Cortex of kidney (tissue), 1 donor: ENCODE measurements around the gene RPUSD1.

Source experiments
- DNase-seq: peaks from one replicate; lab custom pipeline; 2025; lab: John Stamatoyannopoulos, UW

RPUSD1 gene

GRCh38 chr16:818592-818991 lies 30.4 kb upstream of the RPUSD1 start:
- no peak for DNase-seq

- DNase-seq: no peak
Observed at GRCh38 chr16:818132-818531, 30.0 kb upstream of the RPUSD1 start.

DNA sequence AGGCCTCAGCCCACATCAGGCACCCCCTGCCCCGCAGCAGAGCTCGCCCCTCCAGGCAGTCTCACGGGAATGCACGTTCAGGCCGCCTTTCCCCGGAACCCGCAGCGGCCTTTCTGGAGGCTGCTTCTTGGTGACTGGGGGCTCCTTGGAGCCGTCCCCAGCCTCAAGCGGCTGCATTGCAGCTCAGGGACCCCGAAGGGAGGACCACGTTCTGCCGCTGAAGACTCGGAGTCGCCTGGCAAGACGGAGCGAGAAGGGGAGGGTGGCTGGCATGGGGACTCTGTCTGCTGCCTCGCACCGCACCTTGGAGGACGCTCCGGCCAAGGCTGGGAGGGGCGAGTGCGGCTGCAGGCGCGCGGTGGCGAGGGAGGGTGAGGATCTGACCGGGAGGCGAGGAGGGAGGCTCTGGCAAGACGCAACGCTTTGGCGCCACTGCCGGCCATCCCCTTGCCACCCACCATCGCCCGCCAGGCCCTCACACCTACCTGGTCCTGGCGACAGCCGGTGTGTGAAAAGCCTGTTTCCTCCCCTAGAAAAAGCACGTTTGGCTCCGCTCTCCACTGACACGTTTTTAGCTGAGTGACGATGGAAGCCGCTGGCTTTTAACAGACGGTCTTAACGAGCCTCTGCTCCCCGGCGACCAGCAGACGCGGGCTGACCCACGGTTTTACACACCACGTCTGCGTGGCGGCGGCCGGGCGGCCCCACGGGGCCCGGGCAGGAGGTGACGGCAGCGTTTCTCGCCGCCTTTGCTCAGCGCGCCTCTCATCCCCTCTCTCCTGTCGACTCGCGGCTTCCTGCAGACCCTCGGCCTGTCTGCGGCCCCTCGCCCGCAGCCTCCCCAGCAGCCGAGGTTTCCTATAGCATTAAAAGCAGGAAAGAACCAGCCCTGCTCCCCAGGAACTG lies 29.1 kb upstream of the RPUSD1 start:
- DNase-seq: no peak

GRCh38 chr16:815861-816260 lies 27.7 kb upstream of the RPUSD1 start:
- DNase-seq: no peak

DNA sequence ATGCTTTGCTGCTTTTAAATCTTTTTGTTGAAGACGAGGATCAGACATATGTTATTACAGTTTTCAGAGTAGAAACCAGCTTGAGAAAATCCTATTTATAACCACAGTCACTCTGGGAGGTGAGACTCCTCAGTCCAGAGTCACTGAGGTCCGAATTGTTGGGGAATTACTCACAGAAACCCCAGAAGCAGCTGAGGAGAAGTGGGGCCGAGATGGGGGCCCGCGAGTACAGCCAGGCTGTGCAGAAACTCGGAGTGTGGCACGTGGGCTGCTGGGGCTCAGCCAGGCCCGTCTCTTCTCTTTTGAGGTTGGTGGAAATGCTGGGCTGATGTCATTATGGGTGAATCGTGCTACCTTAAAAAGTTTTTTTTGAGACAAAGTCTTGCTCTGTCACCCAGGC lies 26.8 kb upstream of the RPUSD1 start:
- DNase-seq: no peak

DNA sequence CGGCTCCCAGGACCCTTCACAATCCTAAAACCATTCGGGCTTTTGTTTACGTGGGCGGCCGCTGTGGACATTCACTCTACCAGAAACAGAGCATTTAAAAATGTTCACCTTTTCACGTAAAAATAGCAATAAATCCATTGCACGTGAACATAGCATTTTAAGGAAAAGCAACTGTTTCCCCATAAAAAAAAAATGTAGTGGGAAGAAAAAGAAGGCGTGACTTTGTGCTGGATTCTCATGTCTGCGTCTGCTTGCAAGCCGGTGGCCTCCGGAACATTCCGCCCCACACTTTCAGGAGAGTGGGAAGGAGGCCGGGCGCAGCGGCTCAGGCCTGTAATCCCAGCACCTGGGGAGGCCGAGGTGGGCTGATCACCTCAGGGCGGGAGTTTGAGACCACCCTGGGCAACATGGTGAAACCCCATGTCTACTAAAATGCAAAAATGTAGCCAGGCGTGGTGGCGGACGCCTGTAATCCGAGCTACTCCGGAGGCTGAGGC lies 25.8 kb upstream of the RPUSD1 start:
- no peak for DNase-seq

- no peak for DNase-seq
Observed at GRCh38 chr16:813204-813915, 25.2 kb upstream of the RPUSD1 start.

GRCh38 chr16:808085-808386 lies 19.9 kb upstream of the RPUSD1 start:
- DNase-seq: no peak

DNA sequence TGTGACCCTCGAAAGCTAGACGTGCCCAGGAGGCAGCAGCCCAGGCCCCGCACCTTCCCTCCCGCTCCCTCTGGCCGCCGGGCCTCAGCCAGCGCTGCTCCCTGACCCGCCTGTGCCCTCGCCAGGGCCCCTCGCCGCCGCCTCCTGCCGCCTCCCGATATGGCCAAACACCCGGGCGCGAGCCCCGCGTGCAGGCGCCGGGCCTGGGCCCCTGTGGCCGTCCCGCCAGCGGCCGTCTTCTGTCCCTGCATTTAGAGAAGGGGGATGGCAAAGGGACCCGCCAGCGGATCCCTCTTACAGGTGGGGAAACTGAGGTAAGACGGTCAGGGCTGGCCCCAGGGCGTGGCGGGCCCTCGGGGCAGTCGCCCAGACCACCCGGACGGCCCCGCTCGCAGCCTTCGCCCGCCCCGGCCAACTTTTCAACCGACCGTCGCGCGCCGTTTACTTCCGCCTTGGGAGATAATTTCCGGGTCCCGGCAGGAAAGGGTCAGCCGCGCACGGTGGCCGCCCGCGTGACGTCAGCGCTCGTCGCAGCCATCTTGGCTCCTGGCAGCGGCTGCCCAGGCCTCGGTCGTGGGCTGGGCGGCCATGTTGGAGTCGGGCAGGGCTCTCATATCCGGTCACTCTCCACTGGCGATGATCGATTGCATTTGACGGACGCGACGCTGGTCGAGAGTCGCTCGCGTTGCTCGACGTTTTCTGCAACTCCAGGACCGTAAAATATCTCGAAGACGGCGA lies 19.3 kb upstream of the RPUSD1 start:
- DNase-seq: no peak

DNA sequence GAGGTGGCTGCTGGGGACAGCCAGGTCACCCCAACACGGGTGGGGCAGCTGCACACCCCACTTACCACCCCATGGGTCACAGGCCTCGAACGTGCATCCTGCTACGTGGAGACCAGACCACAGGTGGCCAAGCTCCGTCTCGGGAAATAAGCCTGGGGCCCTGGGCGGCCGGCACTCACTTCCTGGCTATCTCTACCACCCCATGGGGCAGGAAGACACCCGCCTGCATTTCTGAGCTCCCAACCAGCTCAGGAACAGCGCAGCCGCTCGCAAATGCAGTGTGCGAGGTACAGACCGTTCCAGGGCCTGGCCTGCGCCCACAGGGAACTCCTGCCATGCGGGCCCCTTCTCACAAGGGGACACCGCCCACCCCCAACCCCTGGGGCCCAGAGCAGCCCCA lies 17.3 kb upstream of the RPUSD1 start:
- no peak for DNase-seq

DNA sequence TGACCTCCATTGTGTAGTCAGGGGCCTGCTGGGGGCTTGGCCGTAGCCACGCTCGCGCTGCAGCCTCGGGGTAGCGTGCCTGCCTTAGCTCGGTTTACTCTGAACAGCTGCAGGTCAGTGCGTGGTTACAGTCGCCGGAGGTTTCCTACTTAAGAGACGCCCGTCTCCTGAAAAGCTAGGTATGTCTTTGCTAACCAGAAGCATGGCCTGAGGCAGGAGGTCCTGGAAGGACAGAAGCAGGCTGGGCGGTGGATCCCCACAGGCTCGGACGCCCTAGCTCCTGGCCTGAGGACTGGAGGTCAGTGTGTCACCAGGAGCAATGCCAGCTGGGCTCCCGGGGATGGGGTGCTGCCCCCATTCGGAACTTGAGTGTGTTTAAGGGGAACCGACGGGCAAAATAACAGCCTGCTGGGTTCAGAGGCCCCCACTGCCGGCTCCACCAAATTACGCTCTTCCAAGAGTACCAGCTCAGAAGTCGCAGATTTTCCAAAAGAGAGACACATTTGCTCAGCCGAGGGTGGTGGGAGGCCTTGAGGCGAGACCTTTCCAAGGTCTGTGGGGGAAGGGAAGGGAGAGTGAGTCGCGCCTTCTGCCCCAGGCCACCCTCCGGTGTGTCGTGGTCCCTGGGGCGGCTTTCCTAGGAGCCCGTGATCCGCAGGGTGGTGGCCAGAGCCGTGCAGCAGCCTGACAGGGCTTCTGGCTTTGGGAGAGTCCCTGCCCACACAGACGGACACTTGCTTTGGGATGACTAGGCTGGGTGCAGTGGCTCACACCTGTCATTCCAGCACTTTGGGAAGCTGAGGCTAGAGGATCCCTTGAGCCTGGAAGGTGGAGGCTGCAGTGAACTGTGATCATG lies 16.2 kb upstream of the RPUSD1 start:
- DNase-seq: no peak

DNA sequence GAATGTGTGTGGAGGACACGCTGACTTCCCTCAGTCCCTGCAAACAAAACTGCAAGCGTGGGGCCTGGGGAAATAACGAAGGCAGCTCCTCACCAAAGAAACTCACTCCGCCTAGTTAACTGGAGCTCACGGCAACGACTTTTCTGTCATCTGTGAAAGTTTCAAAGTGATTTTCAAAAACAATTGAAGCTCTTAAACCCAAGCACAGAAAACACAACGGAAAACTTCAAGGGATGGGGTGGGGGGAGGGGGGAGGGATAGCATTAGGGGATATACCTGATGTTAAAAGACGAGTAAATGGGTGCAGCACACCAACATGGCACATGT lies 15.5 kb upstream of the RPUSD1 start:
- no peak for DNase-seq

DNA sequence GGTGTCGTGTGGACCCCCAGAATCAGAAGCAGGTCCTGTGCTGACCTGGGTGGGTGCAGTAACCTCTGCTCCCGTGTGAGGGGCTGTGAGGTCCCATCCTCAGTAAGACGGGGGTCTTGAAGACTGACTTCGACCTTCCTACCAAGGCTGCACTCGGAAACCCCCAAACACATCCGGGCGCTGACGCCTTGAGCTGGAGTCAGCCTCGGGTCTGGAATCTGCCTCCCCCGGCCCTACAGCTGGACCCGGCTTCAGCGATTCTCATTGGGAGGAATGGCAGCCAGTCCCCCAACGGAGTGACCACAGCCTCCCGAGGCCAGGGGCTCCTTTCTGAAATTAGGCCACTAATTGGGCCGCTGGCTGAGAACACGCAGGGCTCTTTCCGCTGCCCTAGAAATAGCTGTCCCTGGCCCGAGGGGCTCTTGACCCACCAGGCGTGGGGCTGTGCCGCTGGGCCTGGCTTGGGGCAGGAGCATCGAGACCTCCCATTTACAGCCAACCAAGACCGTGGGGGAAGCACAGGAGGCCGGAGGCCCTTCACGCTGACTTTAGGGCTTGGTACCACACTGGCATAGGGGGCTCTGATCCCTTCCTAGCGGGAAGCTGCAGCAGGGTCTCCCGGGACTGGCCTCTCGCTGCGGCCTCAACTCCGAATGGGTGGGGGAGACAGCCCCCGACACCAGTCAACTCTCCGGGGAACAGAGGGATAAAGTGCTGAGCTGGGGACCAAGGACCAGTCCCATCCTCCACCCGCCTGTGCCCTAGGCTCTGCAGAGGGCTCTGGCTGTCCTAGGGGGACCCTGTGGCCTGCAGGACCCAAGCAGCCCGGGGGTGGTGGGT lies 15.0 kb upstream of the RPUSD1 start:
- no peak for DNase-seq

DNA sequence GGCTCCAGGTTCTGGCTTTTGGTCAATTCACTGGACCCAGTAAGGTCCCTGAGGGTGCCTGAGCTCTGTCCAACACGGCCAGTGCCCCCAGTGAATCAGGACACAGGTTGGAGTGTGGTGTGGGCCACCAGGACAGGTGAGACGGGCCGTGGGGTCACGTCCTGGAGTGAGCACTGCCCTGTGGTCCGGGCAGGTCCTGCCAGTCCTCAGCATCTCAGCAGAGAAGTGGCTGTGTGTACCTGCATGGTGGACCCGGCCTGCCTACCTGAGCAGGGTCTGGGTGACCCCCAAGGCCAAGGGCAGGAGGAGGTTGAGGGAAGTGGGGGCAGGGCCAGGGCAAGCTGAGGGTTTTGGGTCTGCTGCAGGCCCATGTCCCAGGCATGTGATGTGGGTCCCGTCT lies 14.3 kb upstream of the RPUSD1 start:
- no peak for DNase-seq

GRCh38 chr16:801584-802363 lies 13.6 kb upstream of the RPUSD1 start:
- no peak for DNase-seq

DNA sequence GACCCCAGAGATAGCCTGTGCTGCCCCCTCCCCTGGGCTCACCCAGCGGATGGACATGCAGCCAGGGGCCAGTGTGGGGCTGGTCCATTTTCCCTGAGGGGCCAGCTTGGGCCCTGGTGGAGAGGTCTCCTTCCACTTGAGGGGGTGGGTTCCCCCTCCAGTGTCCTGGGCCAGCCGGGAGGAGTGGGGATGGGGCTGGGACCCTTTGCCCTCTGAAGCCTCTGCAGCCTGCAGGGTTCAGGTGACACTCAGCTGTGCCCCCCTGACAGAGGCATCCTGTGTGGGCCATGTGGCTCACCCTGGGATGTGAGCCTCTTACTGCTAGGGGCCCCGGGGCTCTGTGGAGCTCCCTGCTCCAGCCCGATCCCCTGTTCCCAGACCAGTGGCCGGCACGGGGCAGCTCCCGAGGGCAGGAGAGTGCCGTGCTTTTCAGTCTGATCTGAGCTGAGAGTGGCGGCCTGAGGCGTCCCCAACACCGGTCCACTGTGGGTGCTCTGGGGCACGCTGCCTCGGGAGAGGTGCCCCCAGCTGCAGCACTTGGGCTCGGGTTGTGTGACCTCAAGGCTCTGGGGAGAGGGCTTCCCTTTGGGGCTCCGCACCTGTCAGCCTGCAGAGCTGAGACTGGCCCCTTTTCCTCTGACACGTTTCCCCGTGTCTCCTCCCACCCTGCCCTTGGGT lies 12.8 kb upstream of the RPUSD1 start:
- DNase-seq: no peak

DNA sequence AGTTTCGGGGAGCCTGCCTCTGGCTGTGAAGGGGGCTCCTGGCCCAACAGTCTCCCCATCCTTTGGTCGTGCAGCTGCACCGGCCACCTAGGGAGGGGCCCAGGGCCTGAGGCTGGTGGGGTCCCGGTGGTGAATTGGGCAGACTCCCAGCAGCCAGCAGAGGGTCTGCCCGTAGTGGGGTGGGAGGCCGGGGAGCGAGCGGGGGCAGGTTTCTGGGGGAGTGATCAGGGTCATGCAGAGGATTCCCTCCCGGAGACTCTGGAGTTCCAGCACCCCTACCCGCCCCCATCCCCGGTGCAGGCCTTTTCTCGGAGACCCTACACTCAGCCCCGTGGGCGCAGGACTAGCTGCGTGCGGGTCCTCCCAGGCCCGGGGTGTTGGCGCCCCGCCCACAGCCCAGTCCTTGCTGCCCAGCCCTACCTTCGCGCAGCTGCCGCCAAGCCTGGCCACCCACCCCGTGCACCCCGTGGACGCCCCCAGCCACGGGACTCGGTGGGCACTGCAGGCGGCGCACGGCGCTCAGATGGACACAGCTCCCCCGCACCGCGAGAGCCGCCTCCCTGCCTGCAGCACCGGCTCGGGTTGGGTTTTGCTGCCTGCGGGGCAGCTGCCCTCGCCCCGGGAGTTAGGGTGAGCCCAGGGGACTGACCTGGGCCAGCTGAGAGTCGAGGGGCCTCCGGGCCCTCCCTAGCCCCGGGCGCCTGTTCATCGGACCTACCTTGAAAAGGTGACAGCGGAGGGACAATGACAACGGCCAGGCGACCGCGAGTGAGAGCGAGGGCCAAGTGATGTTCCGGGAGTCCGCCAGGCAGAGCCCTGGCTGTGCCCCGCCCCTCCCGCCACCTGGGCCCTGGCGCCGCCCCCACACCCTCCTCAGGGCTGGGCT lies 12.0 kb upstream of the RPUSD1 start, which contains the start of gene GNG13:
Gene GNG13, minus strand, starts transcription at position 787 of the 886 bp plus-strand sequence. CDS start 1,657 bp downstream, outside the sequence.
- no peak for DNase-seq
